Fibroblast of lung (primary cell): ENCODE measurements around the gene OGFOD3. TPM values are rescaled to one million over a fixed set of nuclear protein-coding genes. Genes with fewer than 3 reads are reported as not detected.
A peak's percentile ranks its signal among the peaks of the same experiment; 100 is the strongest.

ENCODE experiments used
- DNase-seq, 2 donors: peaks; one replicate each; pipeline versions ENCODE4 v3.0.0 to v3.0.0-alpha.2; 2010; ENCODE audit warnings: low read depth in 2 of 2
- H2AFZ ChIP-seq: 2 replicates; pipeline ENCODE4 v1.5.1; 2012; ENCODE audit warnings: low read length, control low read depth, inconsistent platforms
- H3K27ac ChIP-seq: 2 replicates; pipeline ENCODE4 v1.5.1; 2011; ENCODE audit warnings: low read length, control low read depth; ENCODE audit not compliant: insufficient read depth
- H3K27me3 ChIP-seq: 2 replicates; pipeline ENCODE4 v1.5.1; 2011; ENCODE audit warnings: mild to moderate bottlenecking, low read length; ENCODE audit not compliant: control insufficient read depth, insufficient read depth
- H3K36me3 ChIP-seq: 2 replicates; pipeline ENCODE4 v1.5.1; 2011; ENCODE audit warnings: low read length; ENCODE audit not compliant: control insufficient read depth, insufficient read depth
- H3K4me1 ChIP-seq: 2 replicates; pipeline ENCODE4 v1.5.1; 2011; ENCODE audit warnings: low read length; ENCODE audit not compliant: control insufficient read depth, insufficient read depth; ENCODE audit errors: extremely low read depth
- H3K4me2 ChIP-seq: 2 replicates; pipeline ENCODE4 v1.5.1; 2011; ENCODE audit warnings: low read length, control low read depth; ENCODE audit not compliant: insufficient read depth; ENCODE audit errors: extremely low read depth
- H3K4me3 ChIP-seq, 4 experiments: fragments of 200-600 bp in 1 of 4; sonication (generic) in 1 of 4; replicated peaks in 1 of 4; 2 replicates each; pipeline ENCODE4 v1.5.1; 2011 to 2016; ENCODE audit warnings: low read length in 4 of 4, low read depth in 3 of 4, mild to moderate bottlenecking in 3 of 4, control low read depth in 2 of 4, inconsistent platforms in 1 of 4, mixed read lengths in 1 of 4; ENCODE audit not compliant: insufficient read depth in 1 of 4; ENCODE audit errors: control extremely low read depth in 1 of 4
- H3K79me2 ChIP-seq: 2 replicates; pipeline ENCODE4 v1.5.1; 2012; ENCODE audit warnings: mild to moderate bottlenecking, low read length, inconsistent platforms; ENCODE audit not compliant: control insufficient read depth, insufficient read depth
- H3K9ac ChIP-seq: 2 replicates; pipeline ENCODE4 v1.5.1; 2011; ENCODE audit warnings: mild to moderate bottlenecking, low read length, control low read depth; ENCODE audit not compliant: insufficient read depth
- H3K9me3 ChIP-seq: 2 replicates; pipeline ENCODE4 v1.5.1; 2012; ENCODE audit warnings: low read depth, low read length; ENCODE audit not compliant: control insufficient read depth, insufficient read depth
- H4K20me1 ChIP-seq: 2 replicates; pipeline ENCODE4 v1.5.1; 2011; ENCODE audit warnings: low read length; ENCODE audit not compliant: control insufficient read depth, insufficient read depth; ENCODE audit errors: extremely low read depth
- CTCF ChIP-seq, 2 donors: IDR thresholded peaks in 1 of 2; conservative IDR thresholded peaks in 1 of 2; 1 replicate in 1 of 2; 2 replicates in 1 of 2; pipeline ENCODE4 v1.5.1; 2011 to 2012; ENCODE audit warnings: low read length in 2 of 2, control low read depth in 1 of 2, inconsistent platforms in 1 of 2, low read depth in 1 of 2, mild to moderate bottlenecking in 1 of 2
- EZH2 ChIP-seq: IDR thresholded peaks from 2 replicates; pipeline ENCODE4 v1.5.1; 2012; ENCODE audit warnings: low read length, control low read depth, mild to moderate bottlenecking; ENCODE audit errors: missing control alignments
- polyA plus RNA-seq, 2 donors: library from polyadenylated mRNA; depleted of rRNA in 1 of 2; stranded (reverse) in 1 of 2; unstranded in 1 of 2; fragments of >200 nt; gene quantifications; 2 replicates each; pipeline ENCODE4 v1.2.1, GENCODE V29; 2011 to 2012; ENCODE audit warnings: missing spikeins in 1 of 2
- total RNA-seq: library from RNA; depleted of rRNA; stranded (reverse); fragments of >200 nt; gene quantifications from 2 replicates; pipeline ENCODE4 v1.2.1, GENCODE V29; 2014

OGFOD3 gene
- total and polyA plus RNA-seq, 2 donors (not counting 1 experiment from before 2014, with no cell fraction given) = 25.6 to 27.1 TPM

GRCh38 chr17:82446124-82446523, 27.7 kb upstream of the OGFOD3 start:
- TF ChIP-seq EZH2 (no peak), CTCF (conservative IDR thresholded peaks at IDR 0.05 in 1 of 2, IDR thresholded peaks at IDR 0.05 in 1 of 2; ENCODE audit: low read depth in 1 of 2, low read length in 2 of 2) (no peak)
- Histone ChIP-seq H3K36me3 (peaks cover 23% of the 10 kb centered on the region), H3K4me3 (no peak overlapping the region)

GRCh38 chr17:82445542-82445941, 27.2 kb upstream of the OGFOD3 start:
- no peaks in the 10 kb centered on the region for H3K27me3 ChIP-seq
- H3K79me2 ChIP-seq = peaks cover 11% of the 10 kb centered on the region
- no peak overlapping the region for H3K27ac ChIP-seq
- TF ChIP-seq CTCF (conservative IDR thresholded peaks at IDR 0.05 in 1 of 2, IDR thresholded peaks at IDR 0.05 in 1 of 2; ENCODE audit: low read depth in 1 of 2, low read length in 2 of 2) (no peak), EZH2 (no peak)
- no peaks in the 10 kb centered on the region for H4K20me1 ChIP-seq
- peaks cover 23% of the 10 kb centered on the region for H3K36me3 ChIP-seq
- peak overlapping the region; percentile 5 for H3K4me2 ChIP-seq
- no peaks in the 10 kb centered on the region for H3K9me3 ChIP-seq
- H3K4me3 ChIP-seq = no peak overlapping the region
- no peak overlapping the region for H2AFZ ChIP-seq
- no peak overlapping the region for H3K9ac ChIP-seq
- peaks cover 2% of the 10 kb centered on the region for H3K4me1 ChIP-seq
- DNase-seq = no peak

More at GRCh38 chr17:82446124-82446523, 27.7 kb upstream of the OGFOD3 start:
- H2AFZ ChIP-seq = no peak overlapping the region
- H3K27ac ChIP-seq = no peak overlapping the region
- no peaks in the 10 kb centered on the region for H3K27me3 ChIP-seq
- peaks cover 11% of the 10 kb centered on the region for H3K79me2 ChIP-seq
- DNase-seq = no peak
- no peak overlapping the region for H3K4me2 ChIP-seq
- no peak overlapping the region for H3K9ac ChIP-seq
- H3K4me1 ChIP-seq = peaks cover 2% of the 10 kb centered on the region
- no peaks in the 10 kb centered on the region for H3K9me3 ChIP-seq
- H4K20me1 ChIP-seq = no peaks in the 10 kb centered on the region

GRCh38 chr17:82444941-82445521, 26.6 kb upstream of the OGFOD3 start:
- H4K20me1 ChIP-seq = no peaks in the 10 kb centered on the region
- peaks cover 10% of the 10 kb centered on the region for H3K79me2 ChIP-seq
- peaks cover 25% of the 10 kb centered on the region for H3K36me3 ChIP-seq
- H3K4me3 ChIP-seq = no peak overlapping the region
- H3K9me3 ChIP-seq = no peaks in the 10 kb centered on the region
- no peaks in the 10 kb centered on the region for H3K27me3 ChIP-seq
- no peak overlapping the region for H3K9ac ChIP-seq
- DNase-seq = peak; percentile 27 to 57
- H2AFZ ChIP-seq = no peak overlapping the region
- peak overlapping the region; percentile 5 for H3K4me2 ChIP-seq
- TF ChIP-seq CTCF (conservative IDR thresholded peaks at IDR 0.05 in 1 of 2, IDR thresholded peaks at IDR 0.05 in 1 of 2; ENCODE audit: low read depth in 1 of 2, low read length in 2 of 2) = no peak
- no peak for TF ChIP-seq EZH2
- H3K27ac ChIP-seq = no peak overlapping the region
- H3K4me1 ChIP-seq = peaks cover 2% of the 10 kb centered on the region
